ENCODE data around the gene MEF2A.

MEF2A gene

DNA sequence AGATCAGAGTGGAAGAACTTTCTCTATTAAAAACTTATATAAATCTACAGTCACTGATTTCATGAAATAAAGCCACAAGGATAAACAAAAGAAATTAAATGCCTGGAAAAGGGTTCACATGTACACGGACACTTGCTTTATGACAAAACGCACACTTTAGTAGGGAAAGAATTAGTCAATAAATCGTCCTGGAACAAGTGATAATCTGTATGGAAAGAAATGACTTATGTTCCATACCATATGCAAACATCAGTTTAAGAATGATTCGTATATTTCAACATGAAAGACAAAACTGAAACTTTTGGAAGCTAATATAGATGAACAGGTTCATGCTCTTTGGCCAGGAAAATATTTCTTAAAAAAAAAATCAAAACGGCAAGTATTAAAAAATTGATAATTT, 40.2 kb downstream of the MEF2A start:
- DNase-seq (ENCODE audit: low read depth in 2 of 2), result no peak

DNA sequence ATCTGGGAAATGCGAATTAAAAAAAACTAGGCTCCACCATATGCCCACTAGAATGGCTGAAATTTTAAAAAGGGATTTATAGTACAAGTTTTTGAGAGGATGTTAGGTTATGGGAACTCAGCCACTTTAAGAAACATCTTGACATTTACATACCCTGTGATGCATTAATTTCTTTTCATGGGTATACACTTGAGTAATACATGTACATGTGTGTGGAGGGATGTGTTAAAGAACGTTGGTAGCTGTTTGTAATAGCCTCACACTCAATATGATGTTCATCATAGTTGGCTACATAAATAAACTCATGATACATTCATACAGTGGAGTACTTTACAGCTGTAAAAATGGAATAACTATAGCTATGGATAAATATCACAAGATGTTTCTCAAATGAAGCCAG, 40.9 kb downstream of the MEF2A start:
- DNase-seq (ENCODE audit: low read depth in 2 of 2), result no peak

DNA sequence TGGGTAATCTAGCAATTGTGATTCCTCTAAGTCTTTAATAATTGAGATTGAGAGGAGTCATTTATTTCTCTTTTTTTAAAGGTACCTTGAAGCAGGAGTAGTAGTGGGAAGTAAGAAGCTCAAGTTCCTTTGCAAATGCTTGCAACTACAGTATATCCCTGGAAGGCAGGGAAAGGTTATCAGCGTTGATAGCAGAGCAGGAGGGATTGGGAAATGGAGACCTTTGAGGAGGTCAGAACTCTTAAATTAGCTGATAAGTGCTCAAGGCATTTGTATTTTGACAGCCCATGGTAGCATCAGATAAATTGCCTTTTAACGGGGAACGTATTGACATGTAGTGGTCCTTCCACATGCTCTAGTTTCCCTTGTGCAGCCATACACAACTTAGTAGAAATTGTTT, 47.7 kb downstream of the MEF2A start:
- DNase-seq (ENCODE audit: low read depth in 2 of 2), result no peak

DNA sequence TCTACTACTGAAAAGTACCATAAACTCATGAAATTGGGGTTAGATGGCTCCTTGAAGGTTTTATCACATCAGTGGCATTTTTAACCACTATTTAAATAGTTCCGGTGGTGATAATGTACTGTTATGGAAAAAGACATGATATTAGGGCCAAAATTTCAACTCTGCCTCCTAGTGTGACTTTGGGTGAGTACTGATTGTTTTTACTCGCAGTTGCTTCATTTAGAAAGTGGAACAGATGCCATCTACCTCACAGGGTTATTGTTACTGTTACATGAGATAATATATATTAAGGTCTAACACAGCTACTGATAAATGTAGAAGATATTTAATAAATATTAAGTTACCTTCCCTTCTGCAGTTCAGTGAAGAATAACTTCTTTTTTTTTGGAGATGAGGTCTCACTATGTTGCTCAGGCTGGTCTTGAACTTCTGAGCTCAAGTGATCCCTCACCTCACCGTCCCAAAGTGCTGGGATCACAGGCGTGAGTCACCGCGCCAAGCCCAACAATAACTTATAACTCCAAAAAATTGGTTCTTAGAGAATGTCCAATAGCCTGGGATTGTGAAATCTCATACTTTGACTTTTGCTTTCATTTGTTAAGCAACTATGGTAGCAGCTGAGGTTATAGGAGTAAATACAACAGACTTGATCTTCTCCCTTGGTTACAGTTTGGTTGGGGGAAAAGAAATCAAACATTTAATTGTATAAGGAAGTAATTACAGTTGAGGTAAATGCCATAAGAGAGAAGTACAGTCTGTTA, 48.3 kb downstream of the MEF2A start:
- no peak for DNase-seq (ENCODE audit: low read depth in 2 of 2)

DNA sequence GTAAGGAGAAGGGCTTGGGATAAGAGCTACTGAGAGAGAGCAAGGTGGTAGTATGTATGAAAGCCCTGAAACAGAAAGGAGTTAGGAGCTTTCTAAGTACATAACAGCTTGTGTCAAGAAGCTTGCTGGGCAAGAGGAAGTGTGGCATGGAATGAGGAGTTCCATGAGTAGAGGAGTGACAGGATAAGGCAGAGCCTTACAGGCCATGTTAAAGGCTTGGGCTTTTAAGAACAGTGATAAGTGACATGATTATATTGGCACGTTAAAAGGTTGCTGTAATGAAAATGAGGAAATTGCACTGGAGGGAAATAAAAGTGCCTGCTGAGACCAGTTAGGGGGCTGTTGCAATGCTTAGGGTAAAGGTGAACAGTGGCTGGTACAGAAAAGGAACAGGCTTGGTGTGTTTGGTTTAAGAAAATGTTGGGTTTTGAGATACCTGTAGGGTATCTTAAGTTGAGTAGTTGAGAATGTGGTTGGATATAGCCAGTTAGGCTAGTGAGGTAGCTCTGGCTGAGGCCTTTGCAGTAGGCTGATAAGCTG, 49.0 kb downstream of the MEF2A start:
- DNase-seq (ENCODE audit: low read depth in 2 of 2), result no peak

DNA sequence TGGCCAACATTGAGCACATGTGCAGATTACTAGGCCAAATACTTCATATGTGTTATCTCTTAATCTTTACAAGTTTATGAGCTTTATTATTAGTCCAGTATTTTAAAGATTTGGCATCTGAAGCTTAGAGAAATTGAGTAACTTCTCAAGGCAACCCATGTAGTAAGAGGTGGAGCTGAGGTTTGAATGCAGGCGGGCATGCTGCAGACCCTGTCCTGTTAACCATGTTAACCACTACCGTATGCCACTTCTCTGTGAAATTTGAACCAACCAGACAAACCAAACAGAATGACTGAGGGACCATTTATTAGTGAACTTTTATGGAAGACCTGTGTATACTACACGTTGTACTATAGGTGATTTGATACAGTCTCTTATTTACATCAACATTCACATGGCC, 49.7 kb downstream of the MEF2A start:
- no peak for DNase-seq (ENCODE audit: low read depth in 2 of 2)

DNA sequence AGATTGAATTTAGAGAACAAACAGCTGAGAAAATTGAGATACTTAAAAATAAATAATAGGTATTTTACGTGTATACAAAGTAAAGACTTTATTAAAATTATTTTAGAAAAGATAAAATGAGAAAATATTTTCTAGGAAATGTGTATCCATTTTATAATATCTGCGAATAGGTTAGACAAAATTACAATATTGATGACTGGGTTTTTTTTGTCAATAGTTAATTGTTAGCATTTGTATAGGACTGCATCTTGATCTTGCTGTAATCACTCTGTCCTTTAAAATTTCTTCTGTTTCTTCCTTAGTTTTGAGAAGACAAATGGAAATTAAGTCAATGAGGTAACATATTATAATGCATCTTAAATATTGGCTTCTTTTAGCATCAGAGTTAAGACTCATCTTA, 50.3 kb downstream of the MEF2A start:
- no peak for DNase-seq (ENCODE audit: low read depth in 2 of 2)

DNA sequence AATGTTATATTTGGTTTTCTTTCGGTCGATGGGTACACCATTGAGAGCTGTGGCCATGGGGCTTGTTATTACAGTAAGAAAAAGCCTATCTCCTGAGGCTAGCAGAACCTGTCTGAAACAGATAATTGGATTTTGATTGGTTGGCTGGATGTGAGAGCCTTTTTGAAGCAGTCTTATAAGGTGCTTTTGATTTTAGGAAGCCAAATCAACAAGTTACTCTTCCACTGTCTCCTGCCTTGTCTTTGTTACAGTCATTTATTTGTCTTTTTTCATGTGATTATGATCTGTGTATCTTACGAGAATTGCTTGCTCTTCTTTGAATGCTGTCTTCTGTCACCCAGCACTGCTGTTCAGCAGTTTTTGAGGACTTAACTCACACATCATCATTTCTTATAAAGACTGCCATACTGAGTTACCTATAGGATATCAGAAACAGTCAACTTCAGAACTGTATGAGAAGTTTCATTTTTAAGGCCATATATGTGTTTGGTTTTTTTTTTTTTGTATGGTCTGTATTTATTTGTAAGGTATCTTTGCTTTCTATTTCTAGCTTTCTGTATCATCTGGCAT, 51.1 kb downstream of the MEF2A start:
- DNase-seq (ENCODE audit: low read depth in 2 of 2), result no peak

DNA sequence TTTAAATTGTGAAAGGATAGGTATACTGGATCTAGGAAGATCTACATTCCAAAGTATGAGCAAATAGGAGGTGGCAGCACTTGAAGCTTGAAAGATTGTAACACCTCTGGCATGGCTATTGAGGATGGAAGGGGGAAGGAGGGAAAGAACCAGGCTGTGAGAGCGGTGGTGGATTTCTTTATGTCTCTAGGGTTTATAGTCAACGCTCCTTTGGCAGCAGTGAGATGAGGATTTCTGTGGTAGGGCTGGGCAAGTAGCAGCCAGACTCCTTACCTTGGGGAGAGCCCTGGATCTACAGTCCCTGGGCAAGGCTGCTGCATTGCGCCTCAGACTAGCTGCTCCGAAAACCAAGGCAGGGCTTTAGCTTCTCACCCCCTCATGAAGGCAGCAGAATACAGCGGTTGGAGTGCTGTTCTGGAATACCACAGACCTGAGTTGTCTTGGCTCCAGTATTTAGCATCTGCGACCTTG, 53.2 kb downstream of the MEF2A start:
- peak in 1 of 2 experiments; percentile 12 for DNase-seq (ENCODE audit: low read depth in 2 of 2)

DNA sequence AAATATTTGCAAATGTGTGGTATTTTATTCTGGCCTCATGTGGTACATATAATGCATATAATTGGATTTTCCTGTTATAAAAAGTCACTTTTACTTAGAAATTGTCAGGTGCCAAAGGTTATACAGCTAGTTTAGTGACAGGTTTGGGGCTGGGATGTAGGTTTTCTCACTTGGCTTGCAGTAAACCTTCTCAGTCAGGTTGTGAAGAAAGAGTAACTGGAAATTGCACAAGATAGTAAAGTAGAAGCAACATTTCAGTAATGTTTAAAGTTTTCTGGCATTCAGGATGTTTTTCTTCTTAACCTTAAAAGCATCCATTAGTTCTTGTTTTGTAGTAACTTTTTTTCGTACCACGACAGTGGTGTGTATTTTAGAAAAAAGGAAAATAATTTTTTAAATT, 53.9 kb downstream of the MEF2A start:
- no peak for DNase-seq (ENCODE audit: low read depth in 2 of 2)

DNA sequence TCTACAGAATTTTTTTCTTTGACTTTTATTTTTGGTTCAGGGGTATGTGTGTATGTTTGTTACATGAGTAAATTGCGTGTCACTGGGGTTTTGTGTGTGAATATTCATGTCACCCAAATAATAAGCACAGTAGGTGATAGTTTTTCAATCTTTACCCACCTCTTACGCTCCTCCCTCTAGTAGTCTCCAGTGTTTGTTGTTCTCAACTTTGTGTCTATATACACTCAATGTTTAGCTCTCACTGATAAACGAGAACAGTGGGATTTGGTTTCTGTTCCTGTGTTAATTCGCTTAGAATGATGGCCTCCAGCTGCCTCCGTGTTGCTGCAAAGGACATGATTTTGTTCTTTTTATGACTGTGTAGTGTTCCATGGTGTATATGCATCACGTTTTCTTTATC, 54.4 kb downstream of the MEF2A start:
- no peak for DNase-seq (ENCODE audit: low read depth in 2 of 2)

DNA sequence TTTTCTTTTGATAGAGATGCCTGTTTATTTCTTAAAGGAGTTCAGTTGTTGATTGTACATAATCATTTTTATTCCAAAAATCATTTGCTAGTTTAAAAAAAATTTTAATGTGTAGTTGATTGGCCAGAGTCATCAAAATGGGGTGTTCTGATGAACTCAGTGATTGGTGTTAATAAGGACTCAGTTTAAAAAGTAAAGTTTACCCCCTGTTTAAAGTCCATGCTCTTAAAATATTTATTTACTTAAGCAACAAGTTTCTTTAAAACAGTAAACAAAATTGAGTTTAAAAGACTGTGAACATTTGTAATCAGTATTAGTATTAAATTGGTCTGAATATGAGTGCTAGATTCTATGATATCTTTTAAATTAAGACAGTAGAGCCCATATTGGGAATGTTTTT, 56.0 kb downstream of the MEF2A start:
- DNase-seq (ENCODE audit: low read depth in 2 of 2), result no peak

DNA sequence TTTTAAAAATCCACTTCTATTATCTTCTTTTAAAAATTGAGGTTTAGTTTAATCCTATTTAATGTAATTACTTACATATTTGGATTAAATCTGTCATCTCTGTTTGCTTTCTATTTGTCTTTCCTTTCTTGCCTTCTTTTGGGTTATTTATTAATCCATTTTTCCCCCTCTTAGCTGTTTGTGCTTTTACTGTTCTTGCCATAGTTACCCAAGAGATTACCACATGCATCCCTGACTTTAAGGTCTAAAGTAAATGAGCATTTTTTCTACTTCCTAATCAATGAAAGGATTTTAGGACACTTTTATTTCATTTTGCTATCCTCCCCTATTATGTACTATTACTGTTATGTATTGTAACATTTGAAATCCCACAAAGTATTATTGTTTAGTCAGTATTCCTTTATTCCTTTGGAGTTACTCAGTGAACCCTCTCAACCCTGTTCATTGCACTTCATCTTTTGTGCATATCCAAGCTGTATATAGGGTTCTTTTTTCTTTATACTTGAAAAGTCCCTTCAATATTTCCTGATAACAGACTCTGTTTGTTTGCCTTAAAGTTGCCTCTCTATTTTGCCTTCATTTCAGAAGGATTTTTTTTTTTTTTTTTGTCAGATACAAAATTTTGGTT, 62.7 kb downstream of the MEF2A start:
- no peak for DNase-seq (ENCODE audit: low read depth in 2 of 2)

DNA sequence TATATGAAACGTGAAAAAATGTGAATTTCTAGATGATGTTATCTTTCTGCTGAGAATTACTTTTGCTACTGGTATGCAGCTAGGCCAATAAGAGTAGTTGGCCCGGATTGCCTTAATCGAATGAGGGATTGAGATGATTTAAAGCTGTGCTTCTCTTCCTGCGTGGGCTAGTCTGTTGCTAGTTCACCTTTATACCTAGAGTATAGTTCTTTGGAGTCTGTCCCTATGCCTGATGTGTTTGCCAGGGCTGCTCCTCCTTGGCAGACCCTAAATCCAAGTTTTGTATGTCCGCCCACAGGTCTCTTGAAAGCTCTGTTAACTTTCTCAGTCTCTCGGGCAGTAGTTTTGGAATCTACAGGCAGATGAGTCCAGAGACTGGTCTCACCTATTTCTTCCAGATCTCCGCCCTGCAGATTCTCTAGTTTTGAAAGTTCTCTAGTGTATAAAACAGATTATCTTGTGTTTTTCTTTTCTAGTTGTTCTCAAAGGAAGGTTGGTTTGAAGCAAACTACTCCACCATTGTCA, 64.9 kb downstream of the MEF2A start:
- no peak for DNase-seq (ENCODE audit: low read depth in 2 of 2)

DNA sequence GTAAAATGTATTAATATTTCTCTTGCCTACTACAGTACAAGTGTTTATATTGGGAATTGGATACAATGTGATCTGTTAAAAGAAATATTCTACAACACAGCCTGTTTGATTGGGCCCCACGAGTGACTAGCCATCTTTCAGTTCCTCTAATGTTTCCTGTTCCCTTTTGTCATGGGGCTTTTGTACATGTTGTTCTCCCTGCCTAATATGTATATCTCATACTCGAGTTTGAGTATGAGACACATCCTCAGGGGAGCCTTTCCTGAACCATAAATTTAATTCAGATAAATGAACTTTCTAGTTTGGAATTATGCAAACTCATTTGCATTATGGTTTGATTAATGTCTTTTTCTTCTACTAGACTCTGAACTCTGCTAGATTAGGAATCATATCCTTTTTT, 65.5 kb downstream of the MEF2A start:
- no peak for DNase-seq (ENCODE audit: low read depth in 2 of 2)

DNA sequence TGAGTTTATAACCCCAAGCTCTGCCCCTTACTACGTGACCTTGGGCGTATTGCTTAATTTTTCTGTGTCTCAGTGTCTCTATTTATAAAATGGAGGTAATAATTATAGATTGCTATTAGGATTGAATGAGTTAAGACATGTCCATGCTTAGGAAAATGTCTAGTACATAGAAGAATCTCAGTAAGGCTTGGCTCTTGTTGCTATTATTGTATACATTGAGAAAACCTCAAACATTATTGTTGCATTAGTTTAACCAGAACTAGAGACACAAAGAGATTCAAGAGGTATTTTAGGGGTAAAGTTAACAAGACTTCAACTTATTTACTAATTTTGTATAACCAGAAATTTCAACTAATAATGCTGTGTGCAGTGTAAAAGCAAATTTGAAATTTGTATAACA, 66.7 kb downstream of the MEF2A start:
- DNase-seq (ENCODE audit: low read depth in 2 of 2), result no peak

DNA sequence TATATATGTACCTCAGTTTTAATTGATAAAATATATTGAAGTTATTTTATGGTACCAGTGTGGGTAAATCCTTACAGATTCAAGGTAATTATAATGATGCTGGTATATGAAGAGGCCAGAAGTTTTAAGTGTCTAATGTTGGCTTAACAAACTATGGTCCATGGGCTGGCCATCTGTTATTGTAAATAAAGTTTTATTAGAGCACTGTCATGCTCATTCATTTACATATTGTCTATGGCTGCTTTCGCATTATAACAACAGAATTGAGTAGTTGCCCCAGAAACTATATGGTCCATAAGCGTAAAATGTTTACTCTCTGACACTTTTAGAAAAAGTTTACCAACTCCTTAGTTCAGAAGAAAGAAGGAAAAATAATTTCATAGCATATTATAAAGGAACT, 67.9 kb downstream of the MEF2A start:
- no peak for DNase-seq (ENCODE audit: low read depth in 2 of 2)

DNA sequence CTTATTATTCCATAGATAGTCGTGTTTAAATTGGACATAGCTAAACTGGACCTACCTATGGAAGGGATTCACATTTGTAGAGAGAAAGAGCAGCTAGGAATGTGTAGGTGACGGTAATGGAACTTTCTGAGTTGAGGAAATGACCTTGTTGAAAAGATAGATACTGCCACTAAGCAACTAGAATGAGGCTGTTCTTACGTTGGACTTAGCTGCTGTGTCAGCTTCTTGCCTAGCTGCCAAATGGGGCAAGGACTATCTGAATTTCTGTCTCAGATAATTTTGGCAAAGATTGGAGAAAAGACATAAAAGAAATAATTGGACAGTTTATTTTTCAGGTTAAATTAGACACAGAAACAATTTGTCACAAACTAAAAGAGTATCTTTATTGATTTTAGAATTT, 68.8 kb downstream of the MEF2A start:
- DNase-seq (ENCODE audit: low read depth in 2 of 2), result no peak

DNA sequence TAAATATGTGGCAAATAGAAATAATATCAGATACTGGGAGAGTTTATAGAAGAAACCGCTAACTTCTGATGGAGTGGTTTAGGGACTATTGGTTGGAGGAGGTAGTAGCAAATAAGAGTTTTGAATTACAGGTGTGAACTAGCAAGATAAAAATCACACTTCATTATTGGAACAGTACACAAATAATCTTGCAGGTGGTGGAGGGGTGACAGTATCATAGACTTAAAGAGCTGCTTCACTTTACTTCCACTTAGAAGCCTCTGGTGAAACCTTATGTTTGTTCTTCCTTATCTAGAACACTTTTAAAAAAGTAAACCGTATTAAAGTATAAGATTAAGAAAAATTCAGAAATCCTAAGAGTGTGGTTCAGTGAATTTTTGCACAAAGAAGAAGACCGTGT, 69.4 kb downstream of the MEF2A start:
- no peak for DNase-seq (ENCODE audit: low read depth in 2 of 2)

DNA sequence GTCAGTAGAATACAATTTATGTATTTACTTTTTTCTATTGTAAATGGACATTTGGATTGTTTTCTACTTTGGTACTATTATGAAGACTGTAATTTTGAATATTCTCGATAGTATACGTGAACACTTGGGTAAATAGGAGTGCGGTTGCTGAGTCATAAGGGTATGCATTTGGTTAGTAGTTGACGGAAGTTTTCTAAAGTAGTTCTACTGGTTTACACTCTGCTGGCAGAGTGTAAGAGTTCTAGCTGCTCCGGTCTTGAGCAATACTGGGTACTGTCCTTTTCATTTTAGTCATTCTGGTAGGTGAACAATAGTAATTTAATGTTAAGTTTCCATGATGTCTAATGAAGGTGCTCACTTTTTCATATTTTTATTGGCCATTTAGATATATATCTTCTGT, 70.0 kb downstream of the MEF2A start:
- no peak for DNase-seq (ENCODE audit: low read depth in 2 of 2)

DNA sequence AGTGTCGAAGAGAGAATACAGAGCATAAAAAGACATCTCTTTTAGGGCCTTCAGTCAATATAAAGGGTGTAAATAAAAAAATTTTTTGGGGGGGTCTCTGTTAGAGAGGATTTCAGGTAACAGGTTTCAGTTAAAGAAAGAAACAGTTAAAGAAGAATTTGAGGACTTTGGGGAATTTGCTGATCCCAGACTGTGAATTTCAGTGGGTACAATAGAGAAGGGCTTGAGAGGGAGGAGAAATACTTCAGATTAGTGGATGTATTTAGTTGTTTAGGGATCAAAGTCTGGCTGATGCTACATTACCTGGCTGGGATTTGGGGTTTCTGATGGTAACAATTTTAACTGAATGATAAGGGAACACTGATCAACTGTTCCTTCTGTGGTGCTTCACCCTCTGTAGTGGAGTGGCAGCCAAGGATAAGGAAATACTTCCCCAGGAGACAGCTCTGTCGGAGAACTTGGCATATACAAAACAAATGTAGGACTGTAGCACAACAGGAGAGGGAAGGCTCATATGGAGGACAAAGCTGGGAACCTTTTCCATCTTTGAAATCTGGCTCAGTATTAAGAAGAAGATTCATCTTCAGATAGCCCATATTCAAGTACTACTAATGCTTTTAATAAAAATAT, 79.2 kb downstream of the MEF2A start:
- DNase-seq (ENCODE audit: low read depth in 2 of 2), result no peak

DNA sequence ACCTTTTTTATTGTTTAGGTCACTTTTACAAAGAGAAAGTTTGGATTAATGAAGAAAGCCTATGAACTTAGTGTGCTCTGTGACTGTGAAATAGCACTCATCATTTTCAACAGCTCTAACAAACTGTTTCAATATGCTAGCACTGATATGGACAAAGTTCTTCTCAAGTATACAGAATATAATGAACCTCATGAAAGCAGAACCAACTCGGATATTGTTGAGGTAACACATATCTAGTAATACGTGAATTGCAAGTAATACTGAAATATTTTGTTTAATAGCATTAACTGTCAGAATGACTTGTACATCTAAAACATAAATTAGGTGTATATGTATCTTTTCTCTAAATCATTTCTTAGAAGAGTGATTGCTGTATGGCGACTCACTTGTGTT, 79.8 kb downstream of the MEF2A start:
- no peak for DNase-seq (ENCODE audit: low read depth in 2 of 2)

Measured in fibroblast of skin of left quadriceps (primary cell).